Motor neuron (in vitro differentiated cells): ENCODE measurements around the gene FAM120A. TPM values are rescaled to one million over a fixed set of nuclear protein-coding genes. Genes with fewer than 3 reads are reported as not detected.
"Not testable (repeated sequence)": the region's sequence is repeated elsewhere in the genome, so short reads cannot be mapped to it uniquely, and the experiment has no call there.

Experiments used
- ATAC-seq, 8 experiments: fragments of 200-7000 bp; cut with Tn5 transposase; replicated peaks in 6 of 8; 2 replicates each; pipeline ENCODE4 v1.8.0; 2021; ENCODE audit warnings: mild to moderate bottlenecking in 8 of 8, moderate library complexity in 8 of 8
- H3K27ac ChIP-seq, 2 donors: fragments of 250-450 bp; sonication (Bioruptor Pico); 2 replicates each; pipeline ENCODE4 v1.9.0; 2021; ENCODE audit warnings: antibody characterized with exemption in 2 of 2, mild to moderate bottlenecking in 2 of 2, moderate library complexity in 1 of 2
- H3K4me1 ChIP-seq, 2 donors: fragments of 250-450 bp; sonication (Bioruptor Pico); replicated peaks in 1 of 2; 2 replicates each; pipeline ENCODE4 v1.6.1; 2021; ENCODE audit warnings: antibody characterized with exemption in 2 of 2, mild to moderate bottlenecking in 2 of 2, moderate library complexity in 1 of 2
- H3K4me3 ChIP-seq, 5 donors: fragments of 250-450 bp; sonication (Bioruptor Pico); 2 replicates each; pipeline ENCODE4 v1.9.0; 2021; ENCODE audit warnings: antibody characterized with exemption in 5 of 5, mild to moderate bottlenecking in 5 of 5, moderate library complexity in 4 of 5
- WGBS, 10 experiments: fragments of 450-650 bp; shearing (Covaris generic); methylation state at CpG; one replicate each; pipeline ENCODE4 v1.0.0; 2022; 5-methylcytosine and 5-hydroxymethylcytosine counted together
- in situ Hi-C, 9 experiments: fragments of 400-800 bp; cut with MboI; loops; one replicate each; pipeline ENCODE4 v1.15.0; 2021; ENCODE audit warnings: low sequenced_read_pairs in 9 of 9, low pct_unique_long_range_greater_than_20kb in 2 of 9; ENCODE audit not compliant: unreplicated experiment in 9 of 9
- total RNA-seq, 8 experiments: library from RNA; unstranded; fragments of 300-600 nt; gene quantifications; 2 replicates each; pipeline versions ENCODE4 v1.2.3 to v1.2.4, GENCODE V29; 2022

The FAM120A gene
- total RNA-seq, 8 experiments from 2014 or later: 14.2 to 137 (median 33.7) TPM

DNA sequence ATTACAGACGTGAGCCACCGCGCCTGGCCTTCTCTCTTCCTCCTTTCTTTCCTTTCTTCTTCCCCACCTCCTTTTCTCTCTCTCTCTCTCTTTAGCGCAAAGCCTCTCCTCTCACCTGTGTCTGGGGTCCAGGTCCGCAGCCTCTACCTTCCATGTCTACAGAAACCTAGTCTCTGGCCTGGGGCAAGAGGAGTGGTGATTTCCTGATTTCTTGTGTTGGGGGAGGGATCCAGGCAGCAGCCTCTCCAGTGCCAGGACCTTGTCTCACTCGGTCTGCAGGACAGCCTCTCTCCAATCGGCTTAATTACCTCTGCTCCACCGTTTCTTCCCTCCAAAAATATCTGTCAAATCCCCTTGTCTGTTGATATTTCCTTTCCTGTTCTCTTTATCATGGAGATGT lies 16.1 kb upstream of the FAM120A start:
- ATAC-seq: no peak
- in situ Hi-C loops: loop anchor here in 1 of 9 experiments (25.0 kb wide), 1 partner anchor 273 kb away; no protein-coding TSS in a partner anchor
- H3K4me1 ChIP-seq: peaks cover 6 to 13% of the 10 kb centered on the region in 2 donors
- H3K4me3 ChIP-seq: no peak overlapping the region
- no peak overlapping the region for H3K27ac ChIP-seq
- 57 to 100% (median 80%) methylated on average over 1 to 3 of the region's 8 CpGs; no CpG with 5 or more reads in 3 of the 10 experiments for WGBS, 10 experiments

DNA sequence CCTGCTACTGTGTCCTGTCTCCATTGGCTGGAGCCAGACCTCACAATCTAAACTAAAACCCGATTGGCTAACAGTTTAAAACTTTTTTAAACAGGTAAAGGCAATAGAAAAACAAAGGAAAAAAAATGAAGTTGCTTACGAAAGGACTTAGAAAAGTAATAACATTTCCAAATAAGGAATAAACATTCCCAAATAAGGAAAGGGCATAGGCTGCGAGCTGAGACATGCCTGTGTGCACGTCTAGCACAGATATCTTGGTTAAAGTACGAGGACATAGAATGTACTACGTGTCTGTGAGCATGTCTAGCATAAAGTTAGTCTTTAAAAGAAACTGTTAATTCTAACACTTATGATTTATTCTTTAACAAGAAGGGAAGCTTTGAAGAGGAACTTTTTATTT lies 15.3 kb upstream of the FAM120A start:
- no peak for ATAC-seq
- in situ Hi-C loops: loop anchor here in 1 of 9 experiments (25.0 kb wide), 1 partner anchor 274 kb away; no protein-coding TSS in a partner anchor
- Histone ChIP-seq H3K27ac (no peak overlapping the region), H3K4me3 (no peak overlapping the region), H3K4me1 (peaks cover 6 to 13% of the 10 kb centered on the region in 2 donors)
- WGBS, 10 experiments: 47 to 100% (median 90%) methylated on average over 1 to 6 of the region's 6 CpGs; no CpG with 5 or more reads in 1 of the 10 experiments

- 29 to 100% (median 90%) methylated on average over 2 to 3 of the region's 7 CpGs; no CpG with 5 or more reads in 3 of the 10 experiments for WGBS, 10 experiments
- peaks cover 6 to 13% of the 10 kb centered on the region in 2 donors for H3K4me1 ChIP-seq
- no peak overlapping the region for H3K4me3 ChIP-seq
- in situ Hi-C loops: loop anchor here in 1 of 9 experiments (25.0 kb wide), 1 partner anchor 275 kb away; no protein-coding TSS in a partner anchor
- no peak overlapping the region for H3K27ac ChIP-seq
- ATAC-seq: no peak
Observed at GRCh38 chr9:93436655-93437407, 14.7 kb upstream of the FAM120A start.

DNA sequence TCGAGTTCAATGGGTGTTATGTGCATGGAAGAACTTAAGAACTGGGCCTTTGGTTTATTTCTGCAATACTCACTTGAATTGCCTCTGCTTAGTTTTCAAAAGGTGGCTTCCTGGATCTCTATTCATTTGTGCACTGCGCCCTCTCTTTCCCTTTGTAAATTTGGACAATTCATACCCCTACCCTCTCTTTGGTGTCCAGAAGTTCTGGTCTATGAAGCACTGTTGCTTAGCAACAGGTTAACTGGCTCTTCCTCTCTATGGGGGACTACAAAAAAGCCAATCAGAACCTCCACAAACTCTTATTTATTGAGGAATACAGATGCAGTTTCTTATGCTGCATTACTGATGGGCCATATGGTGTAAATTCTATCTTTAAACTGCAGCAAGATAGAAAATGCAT lies 13.5 kb upstream of the FAM120A start:
- 0 to 50% (median 13%) methylated on average over 1 to 2 of the region's 2 CpGs; no CpG with 5 or more reads in 2 of the 10 experiments for WGBS, 10 experiments
- peak in 2 of 8 experiments; percentile 25 to 28 for ATAC-seq

GRCh38 chr9:93439301-93439700 lies 12.2 kb upstream of the FAM120A start:
- H3K4me1 ChIP-seq: peaks cover 6 to 13% of the 10 kb centered on the region in 2 donors
- in situ Hi-C loops: loop anchor here in 1 of 9 experiments (25.0 kb wide), 1 partner anchor 277 kb away; no protein-coding TSS in a partner anchor
- not testable (repeated sequence) for H3K27ac ChIP-seq, H3K4me3 ChIP-seq, ATAC-seq
- WGBS, 10 experiments: 76 to 100% (median 94%) methylated on average over 1 to 6 of the region's 6 CpGs; no CpG with 5 or more reads in 1 of the 10 experiments

More for the DNA sequence above, 13.5 kb upstream of the FAM120A start:
- Histone ChIP-seq H3K4me3 (no peak overlapping the region), H3K4me1 (peaks cover 6 to 13% of the 10 kb centered on the region in 2 donors), H3K27ac (no peak overlapping the region)
- in situ Hi-C loops: loop anchor here in 1 of 9 experiments (25.0 kb wide), 1 partner anchor 276 kb away; no protein-coding TSS in a partner anchor

DNA sequence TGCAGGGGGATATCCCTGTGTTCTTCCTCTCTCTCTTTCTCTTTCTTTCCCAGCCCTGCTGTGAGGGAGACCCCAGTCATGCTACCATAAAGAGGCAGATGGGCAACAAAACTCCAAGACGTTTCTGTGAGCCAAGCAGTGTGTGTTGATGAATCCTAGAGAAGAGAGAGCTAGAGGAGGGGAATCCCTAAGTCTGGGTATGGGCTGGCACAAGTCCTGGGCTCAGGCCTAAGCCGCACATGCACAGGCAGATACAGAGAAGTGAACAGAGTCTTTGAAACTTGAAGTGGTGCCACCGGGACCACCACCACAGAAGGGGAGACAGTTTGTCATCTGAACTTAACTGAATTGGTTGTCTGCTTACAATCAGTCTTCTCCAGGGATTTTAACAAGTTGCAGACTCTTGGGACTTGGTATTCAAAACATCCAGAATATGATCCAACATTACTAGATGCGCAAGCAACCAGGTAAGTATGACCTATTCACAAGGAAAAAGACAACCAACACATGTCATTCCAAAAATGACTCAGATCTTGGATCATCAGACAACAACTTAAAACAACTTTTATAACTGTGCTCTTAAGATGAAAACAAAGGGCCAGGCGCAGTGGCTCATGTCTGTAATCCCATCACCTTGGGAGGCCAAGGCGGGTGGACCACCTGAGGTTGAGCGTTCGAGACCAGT lies 10.4 kb upstream of the FAM120A start:
- Histone ChIP-seq H3K4me1 (peaks cover 6 to 13% of the 10 kb centered on the region in 2 donors), H3K4me3 (no peak overlapping the region), H3K27ac (no peak overlapping the region)
- in situ Hi-C loops: loop anchor here in 1 of 9 experiments (25.0 kb wide), 1 partner anchor 279 kb away; no protein-coding TSS in a partner anchor
- 50 to 100% (median 94%) methylated on average over 2 to 8 of the region's 8 CpGs; no CpG with 5 or more reads in 3 of the 10 experiments for WGBS, 10 experiments
- no peak for ATAC-seq

DNA sequence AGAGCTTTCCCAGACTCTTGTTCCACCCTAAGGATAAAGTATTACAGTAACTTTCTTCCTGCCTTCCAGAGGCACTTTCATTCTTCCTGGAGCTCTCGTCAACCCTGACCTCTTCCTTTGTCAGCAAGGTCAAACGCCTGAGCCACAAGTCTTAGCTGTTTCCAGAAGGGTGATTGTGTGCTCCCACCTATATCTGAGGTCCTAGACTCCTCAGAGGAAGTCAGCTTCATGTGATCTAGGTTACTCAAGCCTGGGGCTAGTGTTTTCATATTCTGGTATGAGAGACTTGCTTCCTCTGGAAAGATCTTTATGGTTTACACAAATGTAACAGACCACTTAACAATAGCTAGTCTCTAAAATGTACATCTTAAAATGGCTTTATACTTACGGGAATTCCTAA lies 5.4 kb upstream of the FAM120A start:
- 40 to 100% (median 83%) methylated on average over 1 to 3 of the region's 3 CpGs; no CpG with 5 or more reads in 1 of the 10 experiments for WGBS, 10 experiments
- Histone ChIP-seq H3K4me3 (no peak overlapping the region), H3K27ac (no peak overlapping the region), H3K4me1 (peaks cover 8 to 15% of the 10 kb centered on the region in 2 donors)
- in situ Hi-C loops: loop anchor here in 1 of 9 experiments (25.0 kb wide), 1 partner anchor 284 kb away; no protein-coding TSS in a partner anchor
- ATAC-seq: no peak

DNA sequence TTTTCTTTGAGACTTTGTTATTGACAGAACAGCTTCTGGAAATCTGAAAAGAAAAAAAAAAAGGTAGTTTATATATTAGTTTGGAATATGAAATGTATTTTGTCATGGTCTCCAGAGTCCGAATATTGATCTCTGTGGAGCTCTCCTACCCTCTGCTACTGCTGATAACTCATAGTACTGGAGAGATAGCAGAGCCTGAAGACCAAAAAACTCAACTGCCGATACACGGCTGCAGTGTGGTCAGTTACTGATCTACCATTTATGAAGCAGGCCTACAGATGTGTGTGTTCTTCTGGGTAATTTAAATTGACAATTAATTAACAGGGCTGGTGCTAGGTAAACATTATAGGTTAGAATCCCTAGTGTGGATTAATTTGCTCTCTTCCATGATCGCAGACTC lies 3.8 kb upstream of the FAM120A start:
- H3K4me1 ChIP-seq: peaks cover 8 to 15% of the 10 kb centered on the region in 2 donors
- no peak for ATAC-seq
- WGBS, 10 experiments: 67 to 100% (median 100%) methylated on average over 1 to 4 of the region's 4 CpGs; no CpG with 5 or more reads in 3 of the 10 experiments
- no peak overlapping the region for H3K27ac ChIP-seq
- in situ Hi-C loops: loop anchor here in 1 of 9 experiments (25.0 kb wide), 1 partner anchor 285 kb away; no protein-coding TSS in a partner anchor
- no peak overlapping the region for H3K4me3 ChIP-seq

- Histone ChIP-seq H3K27ac (peak overlapping the region; percentile 96 to 98), H3K4me1 (peaks cover 12 to 24% of the 10 kb centered on the region in 2 donors), H3K4me3 (peak overlapping the region; percentile 69 to 97 (median 80))
- peak; percentile 11 to 52 (median 42) for ATAC-seq
- in situ Hi-C loops: loop anchor here in 1 of 9 experiments (25.0 kb wide), 1 partner anchor 265 kb away; the partner anchor contains the start of gene WNK2
- WGBS, 10 experiments: 0 to 3% (median 2%) methylated on average over 7 to 19 of the region's 92 CpGs; no CpG with 5 or more reads in 5 of the 10 experiments
Observed at GRCh38 chr9:93451849-93452709, 594 bp downstream of the FAM120A start.

DNA sequence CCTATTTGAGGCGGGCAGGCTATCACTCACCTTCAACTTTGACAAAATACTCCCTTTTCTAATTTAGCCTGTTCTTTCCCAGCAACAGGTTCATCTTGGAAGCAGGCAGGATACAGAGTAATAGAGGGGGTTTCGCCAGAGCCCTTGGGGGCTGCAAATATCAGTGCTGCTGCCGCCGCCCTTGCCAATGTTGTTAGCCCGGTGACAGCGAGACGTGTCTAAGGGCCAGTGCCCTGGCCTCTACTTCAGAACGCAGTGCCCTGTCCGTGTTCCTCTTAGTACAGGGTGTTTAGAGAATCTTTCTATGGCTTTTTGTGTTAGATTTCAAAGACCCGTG lies 1.2 kb downstream of the FAM120A start:
- no peak for ATAC-seq
- in situ Hi-C loops: loop anchor here in 1 of 9 experiments (25.0 kb wide), 1 partner anchor 265 kb away; the partner anchor contains the start of gene WNK2
- WGBS, 10 experiments: 0% methylated on average over 1 to 5 of the region's 10 CpGs; no CpG with 5 or more reads in 4 of the 10 experiments
- Histone ChIP-seq H3K4me3 (peak overlapping the region; percentile 69 to 97 (median 80)), H3K4me1 (peaks cover 12 to 24% of the 10 kb centered on the region in 2 donors), H3K27ac (peak overlapping the region; percentile 96 to 98)

DNA sequence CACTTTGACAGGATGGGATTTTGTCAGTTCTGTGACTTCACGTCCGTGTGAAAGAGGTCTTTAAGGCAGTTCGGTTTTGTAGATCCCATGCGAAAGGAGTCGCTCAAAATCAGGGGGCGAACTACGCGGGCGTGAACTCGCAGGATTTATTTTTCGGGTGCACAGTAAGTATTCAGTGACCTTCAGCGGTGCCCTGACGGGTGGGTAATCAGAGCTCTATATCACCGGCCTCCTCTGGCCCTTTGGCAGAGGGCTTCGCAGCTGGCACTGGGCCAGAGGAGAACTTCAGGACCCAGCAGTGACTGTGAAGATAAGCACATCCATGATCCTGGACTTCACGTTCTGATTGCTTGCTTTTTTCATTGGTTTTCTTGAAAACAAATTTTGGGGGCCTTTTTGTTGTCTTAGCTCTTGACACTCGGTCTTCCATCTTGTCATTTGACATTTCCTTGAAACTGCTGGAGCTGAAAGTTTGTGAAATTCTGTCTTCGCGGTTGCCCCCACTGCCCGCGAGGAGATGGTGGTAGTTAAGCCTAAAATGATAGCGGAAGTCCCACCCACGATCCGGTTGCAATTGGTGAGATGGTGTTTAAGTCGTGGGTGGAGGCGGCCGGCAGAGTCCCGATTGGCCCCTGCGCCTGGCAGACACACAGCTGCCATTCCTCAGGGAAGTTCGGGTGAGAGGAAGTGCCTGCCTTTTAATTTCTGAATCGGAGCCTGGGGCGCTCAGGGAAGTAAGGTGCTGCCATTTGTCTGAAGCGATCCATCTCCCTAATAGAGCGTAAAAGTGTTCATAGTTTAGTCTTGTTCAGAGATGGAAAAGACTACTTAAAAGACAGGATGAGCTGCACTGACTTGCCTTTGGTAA lies 1.8 kb downstream of the FAM120A start, which contains the start of gene FAM120AOS:
TSS of gene FAM120AOS (minus strand) at position 535 of the 868 bp plus-strand sequence. CDS start 872 bp downstream, outside the sequence.
- WGBS, 10 experiments: 0 to 7% (median 0%) methylated on average over 4 to 28 of the region's 34 CpGs; no CpG with 5 or more reads in 1 of the 10 experiments
- H3K4me3 ChIP-seq: peak within 1 kb of the TSS; percentile 69 to 97 (median 80)
- peaks cover 12 to 24% of the 10 kb centered on the region in 2 donors for H3K4me1 ChIP-seq
- H3K27ac ChIP-seq: peak within 1 kb of the TSS; percentile 96 to 98
- in situ Hi-C loops: loop anchor here in 1 of 9 experiments (25.0 kb wide), 1 partner anchor 266 kb away; the partner anchor contains the start of gene WNK2
- ATAC-seq: peak; percentile 59 to 84 (median 80)
